ENCODE measurements around the gene MERTK. TPM values are rescaled to one million over a fixed set of nuclear protein-coding genes. Genes with fewer than 3 reads are reported as not detected.

The MERTK gene
- total RNA-seq, 1 donor from 2014 or later, result 3.2 TPM

- no peak for DNase-seq (ENCODE audit: low spot score)
- Mint-ChIP-seq H3K9me3 (ENCODE audit: low read depth) (no peaks in the 10 kb centered on the region), H3K4me1 (ENCODE audit: low read depth) (peaks cover 15% of the 10 kb centered on the region), H3K4me3 (ENCODE audit: unreplicated experiment) (peak overlapping the region; percentile 98), H3K27ac (ENCODE audit: unreplicated experiment) (peak overlapping the region; percentile 96), H3K36me3 (ENCODE audit: low read depth) (peaks cover 2% of the 10 kb centered on the region), H3K27me3 (ENCODE audit: low read depth) (no peaks in the 10 kb centered on the region)
- TF ChIP-seq CTCF (IDR thresholded peaks at IDR 0.05), result no peak
These were observed 13.8 kb upstream of the MERTK start for GRCh38 chr2:111884592-111884964.

- DNase-seq (ENCODE audit: low spot score), result no peak
- H3K27ac Mint-ChIP-seq (ENCODE audit: unreplicated experiment), result no peak overlapping the region
- no peak for TF ChIP-seq CTCF (IDR thresholded peaks at IDR 0.05)
- no peaks in the 10 kb centered on the region for H3K27me3 Mint-ChIP-seq (ENCODE audit: low read depth)
- H3K4me1 Mint-ChIP-seq (ENCODE audit: low read depth), result peaks cover 21% of the 10 kb centered on the region
- H3K36me3 Mint-ChIP-seq (ENCODE audit: low read depth), result no peaks in the 10 kb centered on the region
- no peaks in the 10 kb centered on the region for H3K9me3 Mint-ChIP-seq (ENCODE audit: low read depth)
- no peak overlapping the region for H3K4me3 Mint-ChIP-seq (ENCODE audit: unreplicated experiment)
These were observed 2.4 kb upstream of the MERTK start for GRCh38 chr2:111896024-111896423.

- no peaks in the 10 kb centered on the region for H3K36me3 Mint-ChIP-seq (ENCODE audit: low read depth)
- DNase-seq (ENCODE audit: low spot score), result no peak
- H3K9me3 Mint-ChIP-seq (ENCODE audit: low read depth), result no peaks in the 10 kb centered on the region
- no peak overlapping the region for H3K27ac Mint-ChIP-seq (ENCODE audit: unreplicated experiment)
- H3K27me3 Mint-ChIP-seq (ENCODE audit: low read depth), result no peaks in the 10 kb centered on the region
- H3K4me3 Mint-ChIP-seq (ENCODE audit: unreplicated experiment), result no peak overlapping the region
- no peak for TF ChIP-seq CTCF (IDR thresholded peaks at IDR 0.05)
- peaks cover 23% of the 10 kb centered on the region for H3K4me1 Mint-ChIP-seq (ENCODE audit: low read depth)
These were observed 1.8 kb upstream of the MERTK start for GRCh38 chr2:111896576-111896975.

- Mint-ChIP-seq H3K27me3 (ENCODE audit: low read depth) (no peaks in the 10 kb centered on the region), H3K36me3 (ENCODE audit: low read depth) (no peaks in the 10 kb centered on the region), H3K4me1 (ENCODE audit: low read depth) (peaks cover 23% of the 10 kb centered on the region), H3K27ac (ENCODE audit: unreplicated experiment) (peak overlapping the region; percentile 84), H3K4me3 (ENCODE audit: unreplicated experiment) (peak overlapping the region; percentile 91), H3K9me3 (ENCODE audit: low read depth) (no peaks in the 10 kb centered on the region)
- TF ChIP-seq CTCF (IDR thresholded peaks at IDR 0.05), result no peak
- DNase-seq (ENCODE audit: low spot score), result no peak
These were observed 830 bp upstream of the MERTK start for GRCh38 chr2:111897630-111897923.

GRCh38 chr2:111898703-111899514 lies 502 bp downstream of the MERTK start:
- Mint-ChIP-seq H3K36me3 (ENCODE audit: low read depth) (no peaks in the 10 kb centered on the region), H3K9me3 (ENCODE audit: low read depth) (no peaks in the 10 kb centered on the region), H3K27me3 (ENCODE audit: low read depth) (no peaks in the 10 kb centered on the region), H3K27ac (ENCODE audit: unreplicated experiment) (no peak overlapping the region), H3K4me1 (ENCODE audit: low read depth) (peaks cover 23% of the 10 kb centered on the region), H3K4me3 (ENCODE audit: unreplicated experiment) (peak overlapping the region; percentile 74)
- no peak for TF ChIP-seq CTCF (IDR thresholded peaks at IDR 0.05)
- no peak for DNase-seq (ENCODE audit: low spot score)
